OCI-M2 (cell line): ENCODE results near the gene ADARB1.

Experiments used
- DNase-seq: peaks from one replicate; lab custom pipeline; 2025; ENCODE audit not compliant: unreplicated experiment; lab: John Stamatoyannopoulos, UW

ADARB1 gene

DNA sequence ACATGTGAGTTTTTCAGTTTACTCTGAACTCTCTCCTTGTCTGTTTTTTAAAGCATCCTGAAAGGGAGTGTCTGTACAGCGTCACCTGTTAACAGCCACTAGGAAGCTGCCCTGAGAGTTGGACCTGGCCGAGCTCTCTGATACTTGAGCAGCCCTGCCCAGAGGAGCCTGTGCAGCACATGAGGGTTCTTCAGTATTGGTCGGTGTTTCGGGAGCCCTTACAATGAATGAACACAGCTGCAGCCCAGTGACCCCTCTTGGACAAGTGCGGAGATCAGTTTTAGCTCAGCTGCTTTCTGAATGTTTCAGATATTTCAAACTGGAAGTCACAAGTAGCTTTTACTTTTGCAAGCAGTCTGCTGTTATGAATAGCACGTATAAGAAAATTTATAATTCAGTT is 39.2 kb downstream of the ADARB1 start:
- no peak for DNase-seq

DNA sequence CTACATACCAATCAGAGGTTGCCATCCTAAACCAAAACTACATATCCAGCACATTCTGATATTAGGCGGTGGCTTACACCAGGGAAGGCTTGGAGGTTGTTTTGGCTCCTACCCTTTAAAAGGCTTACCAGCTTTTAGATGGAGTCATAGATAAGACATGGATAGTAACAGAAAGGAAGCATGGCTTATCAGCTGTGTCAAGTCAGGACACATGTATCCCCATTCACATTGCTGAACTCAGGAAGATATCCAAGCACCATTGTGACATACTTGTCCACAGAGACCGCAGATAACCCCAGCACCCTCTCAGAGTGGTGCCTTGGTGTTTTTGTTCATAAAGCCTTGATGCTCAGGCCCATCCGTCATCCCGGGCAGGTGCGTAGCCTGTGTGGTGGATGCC is 39.7 kb downstream of the ADARB1 start:
- no peak for DNase-seq

DNA sequence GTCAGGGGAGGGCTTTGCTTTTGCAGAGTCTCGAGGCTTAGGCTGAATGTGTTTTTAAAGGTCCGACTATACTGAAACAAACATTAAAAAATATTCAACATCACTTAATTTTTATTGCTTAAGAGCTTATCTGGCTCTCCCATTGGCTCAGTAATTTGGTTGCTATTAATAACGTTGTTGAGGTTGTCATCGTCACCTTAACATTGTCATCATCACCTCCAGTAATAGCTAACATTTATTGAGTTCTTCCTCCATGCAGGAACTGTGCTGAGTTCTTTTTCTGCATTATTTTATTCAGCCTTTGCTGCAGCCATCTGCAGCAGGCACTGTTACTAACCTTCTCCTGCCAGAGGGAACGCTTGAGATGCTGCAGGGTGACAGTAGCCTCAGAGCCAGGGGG is 40.1 kb downstream of the ADARB1 start:
- no peak for DNase-seq

DNA sequence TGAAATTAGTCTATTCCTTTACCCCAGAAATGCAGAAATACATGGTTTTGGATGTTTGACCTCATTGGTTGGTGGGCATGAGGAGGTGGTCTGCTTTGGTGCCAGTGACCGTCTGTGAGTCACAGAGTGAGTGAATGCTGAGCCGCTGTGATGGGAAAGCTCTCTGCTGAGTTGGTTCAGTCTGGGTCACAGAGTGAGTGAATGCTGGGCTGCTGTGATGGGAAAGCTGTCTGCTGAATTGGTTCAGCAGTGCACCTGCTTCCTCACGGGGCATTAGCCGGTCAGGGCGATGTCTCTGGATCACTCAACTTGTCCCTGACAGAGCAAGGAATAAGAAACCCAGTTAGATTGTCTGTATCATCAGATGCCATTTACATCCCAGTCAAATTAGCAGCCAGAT is 40.8 kb downstream of the ADARB1 start:
- DNase-seq: no peak

DNA sequence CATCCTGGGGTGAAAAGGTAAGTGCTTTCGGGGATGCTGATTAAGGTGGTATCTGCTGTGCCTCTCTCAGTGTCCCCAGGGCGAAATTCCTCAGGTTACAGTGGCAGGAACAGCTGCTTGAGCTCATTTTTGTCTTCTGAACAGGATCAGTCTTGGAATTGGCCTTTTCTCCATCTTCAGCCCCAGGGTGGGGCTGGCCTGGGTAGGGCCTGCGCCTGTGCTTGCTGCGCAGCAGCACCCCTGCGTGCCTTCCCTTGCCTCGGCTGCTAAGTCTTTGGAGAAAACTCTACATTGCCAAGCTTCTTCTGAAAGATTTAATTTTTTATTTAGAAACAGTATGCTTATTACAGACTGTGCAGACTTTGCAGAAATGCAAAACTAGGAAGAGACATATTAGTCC is 41.7 kb downstream of the ADARB1 start:
- no peak for DNase-seq

DNA sequence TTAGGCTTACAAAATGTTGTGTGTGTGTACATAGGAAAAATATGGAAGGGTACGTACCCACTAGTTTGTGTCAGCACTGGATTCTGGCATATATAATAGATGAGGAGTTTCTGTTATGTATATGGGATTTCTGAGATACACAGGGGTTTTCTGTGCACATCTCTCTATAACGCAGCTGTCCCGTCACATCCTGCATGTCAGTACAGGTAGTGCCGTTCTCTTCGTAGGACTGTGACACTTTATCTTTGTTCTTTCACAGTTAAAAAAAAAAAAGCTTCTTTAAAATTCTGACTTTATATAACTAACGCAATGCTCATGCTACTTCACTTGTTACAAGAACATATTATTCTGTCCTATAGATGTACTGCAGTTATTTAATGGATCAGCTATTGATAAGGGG is 42.9 kb downstream of the ADARB1 start:
- no peak for DNase-seq

DNA sequence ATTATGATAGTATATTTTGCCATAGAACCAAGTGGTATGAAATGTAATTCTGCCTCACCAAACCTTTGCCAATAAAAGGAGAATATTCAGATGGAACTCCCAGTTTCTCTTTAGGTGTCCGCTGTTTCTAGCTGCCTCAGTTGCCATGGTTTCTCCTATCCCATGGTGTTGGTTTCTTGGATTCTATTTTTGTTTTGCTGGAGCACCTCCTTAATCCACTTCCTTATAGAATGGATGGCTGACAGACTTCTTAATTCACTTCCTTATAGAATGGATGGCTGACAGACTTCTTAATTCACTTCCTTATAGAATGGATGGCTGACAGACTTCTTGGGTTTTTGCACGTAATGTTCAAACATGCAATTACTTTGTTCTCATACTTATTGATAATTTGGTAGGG is 43.7 kb downstream of the ADARB1 start:
- DNase-seq: no peak

DNA sequence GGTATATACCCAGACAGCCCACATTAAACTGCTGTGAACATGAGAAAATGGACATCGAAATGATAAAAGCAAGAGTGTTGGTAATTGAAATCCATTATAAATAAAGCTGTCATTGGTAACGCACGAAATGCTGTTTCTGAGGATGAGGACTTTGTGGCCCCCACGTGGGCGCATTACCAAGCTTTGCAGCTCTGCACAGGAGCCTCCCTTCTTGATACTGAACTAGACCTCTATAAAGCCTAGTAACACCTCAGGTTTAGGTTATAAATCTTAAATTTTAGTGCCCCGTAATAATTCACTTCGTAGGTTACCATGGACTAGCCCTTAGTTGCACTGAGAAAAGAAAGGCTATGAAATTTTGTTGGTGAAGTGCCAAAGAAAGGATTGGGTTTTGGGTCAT is 45.4 kb downstream of the ADARB1 start:
- DNase-seq: no peak

DNA sequence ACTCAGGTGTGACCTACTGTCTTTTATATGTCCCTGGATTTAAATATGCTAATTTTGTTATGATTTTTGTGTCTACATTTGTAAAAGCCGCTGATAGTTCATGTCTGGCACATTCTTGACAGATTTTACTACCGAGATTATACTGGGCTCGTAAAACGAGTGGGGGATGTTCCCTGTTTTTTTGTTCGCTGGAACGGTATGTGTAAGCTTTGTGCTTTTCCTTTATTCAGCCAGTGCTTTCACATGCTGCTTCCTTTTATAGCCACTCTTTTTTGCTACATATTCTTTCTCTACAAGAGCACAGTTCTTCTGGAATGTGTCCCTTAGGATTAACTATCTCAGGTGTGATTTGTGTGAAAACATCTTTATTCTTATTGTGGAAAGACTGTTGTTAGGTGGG is 46.6 kb downstream of the ADARB1 start:
- no peak for DNase-seq

DNA sequence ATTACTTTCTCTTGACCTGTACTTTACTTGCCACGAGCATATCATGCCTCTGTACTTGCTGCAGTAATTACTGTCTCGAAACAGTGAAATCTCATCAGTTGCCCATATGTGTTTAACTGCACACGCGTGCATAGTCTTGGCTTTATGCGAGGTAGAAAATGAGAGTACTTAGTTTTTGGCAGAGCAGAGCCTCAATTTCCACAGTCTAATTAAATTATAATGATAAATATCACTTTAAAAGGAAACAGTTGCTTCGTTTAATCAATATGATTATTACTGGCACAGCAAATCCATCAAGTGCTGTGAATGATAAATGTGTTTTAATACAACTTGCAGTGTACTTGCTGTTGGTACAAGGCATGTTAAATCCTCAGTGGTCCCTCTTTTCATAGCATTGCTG is 47.6 kb downstream of the ADARB1 start:
- DNase-seq: no peak

DNA sequence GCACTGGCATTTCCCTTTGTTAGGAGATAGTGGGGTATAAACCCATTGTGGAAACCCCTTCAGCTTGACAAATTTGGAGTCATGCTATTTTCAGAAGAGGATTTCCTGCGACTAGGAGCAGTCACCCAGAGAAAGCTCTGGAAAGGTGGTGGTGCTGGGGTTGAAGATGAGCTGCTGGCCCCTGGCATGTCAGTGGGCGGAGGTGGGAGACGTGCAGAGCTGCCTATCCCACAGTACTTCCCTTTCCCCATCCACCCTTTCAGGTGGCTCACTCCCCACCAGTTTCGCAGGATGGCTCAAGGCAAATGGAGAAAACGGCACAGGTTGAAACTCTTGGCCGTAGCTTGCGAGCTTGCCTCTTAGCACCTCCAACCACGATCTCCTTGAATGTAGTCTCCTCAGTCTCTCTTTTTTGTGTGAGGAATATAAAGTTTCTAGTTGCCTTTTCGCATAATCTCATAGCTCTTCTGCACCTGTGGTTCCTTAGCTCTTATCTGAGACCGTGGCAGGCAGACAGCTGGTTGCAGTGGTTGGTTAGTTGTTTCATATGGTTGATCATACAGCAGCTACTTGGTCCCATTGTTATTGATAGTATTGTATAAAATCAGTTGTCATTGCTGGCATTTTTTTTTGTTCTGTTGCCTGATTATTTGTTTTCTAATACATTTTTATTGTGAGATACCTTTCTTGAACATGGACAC is 48.2 kb downstream of the ADARB1 start:
- DNase-seq: no peak

DNA sequence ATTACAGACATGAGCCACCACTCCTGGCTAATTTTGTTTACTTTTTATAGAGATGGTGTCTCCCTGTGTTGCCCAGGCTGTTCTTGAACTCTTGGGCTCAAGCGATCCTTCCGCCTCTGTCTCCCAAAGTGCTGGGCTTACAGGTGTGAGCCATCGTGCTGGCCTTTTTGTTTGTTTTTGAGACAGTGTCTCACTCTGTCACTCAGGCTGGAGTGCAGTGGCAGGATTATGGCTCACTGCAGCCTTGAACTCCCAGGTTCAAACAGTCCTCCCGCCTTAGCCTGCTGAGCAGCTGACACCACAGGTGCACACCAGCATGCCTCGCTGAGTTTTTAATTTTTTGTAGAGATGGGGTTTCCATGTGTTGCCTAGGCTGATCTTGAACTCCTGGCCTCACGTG is 49.1 kb downstream of the ADARB1 start:
- no peak for DNase-seq

DNA sequence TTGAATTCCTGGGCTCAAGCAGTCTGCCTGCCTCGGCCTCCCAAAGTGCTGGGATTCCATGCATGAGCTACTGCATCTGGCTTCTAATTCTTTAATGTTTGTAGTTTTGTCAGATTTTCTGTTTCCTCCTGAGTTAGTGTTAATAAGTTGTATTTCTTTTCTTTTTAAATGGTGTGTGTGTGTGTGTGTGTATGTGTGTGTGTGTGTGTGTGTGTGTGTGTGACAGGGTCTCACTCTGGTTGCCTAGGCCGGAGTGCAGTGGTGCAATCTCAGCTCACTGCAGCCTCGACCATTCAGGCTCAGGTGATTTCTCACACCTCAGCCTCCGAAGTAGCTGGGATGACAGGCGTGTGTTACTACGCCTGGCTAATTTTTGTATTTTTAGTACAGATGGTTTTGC is 50.2 kb downstream of the ADARB1 start:
- DNase-seq: no peak

DNA sequence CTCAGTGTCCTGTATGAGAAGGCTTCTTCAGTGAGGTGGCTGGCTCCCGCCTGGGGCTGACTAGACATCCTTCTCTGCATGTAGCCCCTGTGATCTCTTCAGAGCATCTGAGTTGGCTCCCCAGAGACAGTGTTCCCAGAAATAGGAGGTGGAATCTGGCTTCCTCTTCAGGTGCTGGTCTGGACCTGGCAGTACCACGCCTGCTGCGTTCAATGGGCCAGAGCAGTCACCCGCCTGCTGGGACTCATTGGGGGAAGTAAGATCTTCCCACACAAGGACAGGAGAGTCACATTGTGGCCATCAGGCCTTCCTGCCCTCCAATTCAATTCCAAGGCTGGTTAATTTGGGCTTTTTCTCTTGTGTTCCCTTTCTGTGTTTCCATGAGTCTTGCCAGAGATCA is 51.0 kb downstream of the ADARB1 start:
- no peak for DNase-seq

DNA sequence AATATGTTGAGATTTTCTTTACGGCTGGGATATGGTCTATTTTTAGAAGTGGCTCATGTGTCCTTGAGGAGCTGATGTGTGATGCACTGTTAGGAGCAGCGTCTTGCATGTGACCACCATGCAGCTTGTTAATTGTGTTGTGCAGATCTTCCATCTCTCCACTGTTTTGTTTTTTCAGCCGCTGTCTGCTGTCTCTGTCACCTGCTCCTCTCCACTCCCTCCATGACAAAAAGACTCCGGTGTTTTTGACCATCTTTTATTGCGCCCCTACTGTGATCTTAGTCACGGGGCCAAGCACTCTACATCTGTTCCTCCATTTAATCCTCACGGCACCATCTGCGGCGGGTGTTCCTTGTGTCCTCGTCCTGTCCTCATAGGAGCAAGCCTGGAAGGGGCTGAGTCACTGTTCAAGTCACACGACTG is 51.8 kb downstream of the ADARB1 start:
- DNase-seq: no peak

DNA sequence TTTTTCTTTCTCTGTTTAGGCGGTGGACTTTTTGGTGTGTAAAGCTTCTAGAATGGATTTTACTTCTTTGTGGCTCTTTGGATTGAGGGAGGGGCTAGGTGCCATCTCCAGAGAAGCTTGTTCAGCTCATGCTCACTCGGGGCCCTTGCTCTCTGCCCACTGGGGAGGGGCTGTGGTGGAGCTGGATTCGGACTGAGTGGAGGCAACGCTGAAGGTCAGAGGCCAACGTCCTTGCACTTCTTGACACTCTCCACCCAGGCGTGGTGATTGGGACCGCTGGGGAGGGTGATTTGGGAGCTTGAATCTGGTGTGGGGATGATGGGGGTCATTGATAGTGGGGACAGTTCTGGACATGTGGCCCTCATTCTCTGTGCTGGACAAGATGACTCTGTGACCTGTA is 52.6 kb downstream of the ADARB1 start:
- DNase-seq: no peak

DNA sequence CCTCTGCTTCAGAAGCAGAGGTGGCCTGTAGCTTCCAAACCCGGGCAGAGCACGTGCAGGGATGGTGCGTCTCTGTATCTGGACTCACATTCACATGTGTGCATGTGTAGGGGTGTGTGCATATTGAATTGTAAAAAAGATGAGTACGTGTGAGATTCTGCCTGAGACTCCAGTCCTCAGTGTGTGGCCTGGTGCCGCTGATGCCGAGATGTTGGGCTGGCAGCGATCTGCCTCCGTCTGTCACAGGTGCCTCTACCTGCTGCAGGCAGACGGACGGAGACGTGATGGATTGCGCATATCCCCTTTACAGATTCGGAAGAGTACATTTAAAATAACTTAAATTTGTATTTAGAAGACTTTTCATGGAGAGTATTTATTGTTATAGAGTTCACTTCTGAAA is 53.6 kb downstream of the ADARB1 start:
- no peak for DNase-seq

DNA sequence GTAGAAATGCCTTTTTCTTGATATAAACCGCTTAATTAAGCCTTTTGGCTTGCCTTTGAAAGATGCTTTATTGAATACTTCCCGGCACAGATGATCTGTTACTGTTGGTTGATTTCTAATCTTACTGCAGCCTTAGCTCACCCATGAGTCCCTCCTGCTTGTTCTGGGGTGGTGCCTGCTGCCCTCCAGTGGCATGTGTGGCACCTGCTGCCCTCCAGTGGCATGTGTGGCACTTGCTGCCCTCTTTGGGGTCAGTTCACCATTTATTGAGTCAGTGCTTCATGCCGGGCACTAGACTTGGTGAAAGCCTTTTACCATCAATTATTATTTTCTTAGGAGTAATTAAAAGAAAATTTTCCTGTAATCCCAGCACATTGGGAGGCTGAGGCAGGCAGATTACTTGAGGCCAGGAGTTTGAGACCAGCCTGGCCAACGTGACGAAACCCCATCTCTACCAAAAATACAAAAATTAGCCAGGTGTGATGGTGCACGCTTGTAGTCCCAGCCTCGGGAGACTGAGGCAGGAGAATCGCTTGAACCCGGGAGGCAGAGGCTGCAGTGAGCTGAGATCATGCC is 54.3 kb downstream of the ADARB1 start:
- DNase-seq: peak; percentile 35

DNA sequence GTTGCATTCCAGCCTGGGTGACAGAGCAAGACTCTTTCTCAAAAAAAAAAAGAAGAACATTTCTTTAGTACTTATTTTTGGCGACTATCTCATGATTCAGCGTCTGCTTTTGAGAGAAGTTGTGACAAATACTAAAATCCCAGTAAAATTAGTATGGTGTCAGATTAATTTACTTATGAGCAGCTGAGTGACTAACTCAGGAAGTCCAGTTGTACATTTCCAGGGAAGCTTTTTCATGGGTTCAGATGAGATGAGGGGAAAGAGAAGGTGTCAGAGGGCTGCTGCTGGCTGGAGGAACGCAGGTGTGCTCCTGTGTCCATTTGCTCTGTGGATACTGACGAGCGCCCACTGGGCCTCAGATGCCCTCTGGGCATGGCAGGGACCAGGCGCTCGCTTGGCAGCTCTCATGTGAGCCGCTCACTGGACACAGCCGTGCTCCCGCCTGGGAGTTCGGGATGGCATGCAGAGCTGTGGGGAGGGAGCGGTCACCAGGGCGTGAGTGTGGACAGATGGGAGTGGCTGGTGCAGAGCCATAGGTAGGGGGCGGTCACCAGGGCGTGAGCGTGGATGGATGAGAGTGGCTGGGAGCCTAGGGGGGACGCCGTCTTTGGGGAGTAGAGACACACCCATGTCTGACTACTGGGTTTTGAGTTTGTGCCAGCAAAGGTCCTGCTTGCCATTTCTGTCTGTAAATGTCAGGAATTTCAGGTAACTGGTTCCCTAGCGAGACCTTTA is 55.0 kb downstream of the ADARB1 start:
- no peak for DNase-seq

DNA sequence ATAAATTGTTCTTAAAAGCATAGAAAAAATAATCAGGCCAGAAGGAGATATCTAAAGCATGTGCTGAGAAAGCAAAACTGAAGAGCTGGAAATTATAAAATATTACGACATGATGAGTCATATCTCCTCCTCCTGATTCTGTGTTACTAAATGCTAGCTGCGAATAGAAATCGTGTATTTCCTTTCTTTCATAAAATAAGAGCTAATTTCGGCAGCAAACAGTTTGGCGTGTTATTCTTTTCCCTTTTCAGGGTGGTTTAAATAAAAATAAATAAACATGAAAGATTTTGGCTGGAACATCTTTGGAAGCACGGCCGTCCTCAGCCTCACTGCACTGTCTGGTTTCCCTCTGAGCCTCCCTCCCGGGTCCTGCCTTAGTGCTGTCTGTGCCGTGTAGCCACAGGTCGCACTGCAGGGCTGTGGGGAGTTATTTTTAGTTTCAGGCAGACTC is 56.0 kb downstream of the ADARB1 start:
- DNase-seq: no peak

DNA sequence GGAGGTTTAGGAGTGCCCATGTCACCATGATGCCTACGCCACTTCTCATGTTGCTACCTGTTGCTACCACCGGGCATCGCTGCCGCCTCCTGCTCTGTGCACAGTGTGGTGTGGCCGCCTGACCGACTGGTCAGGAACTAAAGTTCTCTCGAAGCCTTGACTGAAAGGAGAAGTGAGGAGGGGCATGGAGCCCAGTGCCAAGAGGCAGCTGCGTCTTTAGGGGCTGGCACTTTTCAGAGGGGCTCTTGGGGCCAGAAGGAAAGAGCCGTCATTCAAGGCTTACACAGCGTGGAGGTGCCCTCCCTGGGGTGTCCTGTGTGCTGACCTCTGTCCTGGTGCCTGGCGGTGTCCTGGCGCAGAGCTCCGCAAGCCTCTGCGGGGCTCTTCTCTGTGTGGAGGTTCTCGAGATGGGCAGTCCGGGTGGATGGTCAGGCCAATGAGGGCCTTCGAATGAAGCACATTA is 57.2 kb downstream of the ADARB1 start:
- no peak for DNase-seq

DNA sequence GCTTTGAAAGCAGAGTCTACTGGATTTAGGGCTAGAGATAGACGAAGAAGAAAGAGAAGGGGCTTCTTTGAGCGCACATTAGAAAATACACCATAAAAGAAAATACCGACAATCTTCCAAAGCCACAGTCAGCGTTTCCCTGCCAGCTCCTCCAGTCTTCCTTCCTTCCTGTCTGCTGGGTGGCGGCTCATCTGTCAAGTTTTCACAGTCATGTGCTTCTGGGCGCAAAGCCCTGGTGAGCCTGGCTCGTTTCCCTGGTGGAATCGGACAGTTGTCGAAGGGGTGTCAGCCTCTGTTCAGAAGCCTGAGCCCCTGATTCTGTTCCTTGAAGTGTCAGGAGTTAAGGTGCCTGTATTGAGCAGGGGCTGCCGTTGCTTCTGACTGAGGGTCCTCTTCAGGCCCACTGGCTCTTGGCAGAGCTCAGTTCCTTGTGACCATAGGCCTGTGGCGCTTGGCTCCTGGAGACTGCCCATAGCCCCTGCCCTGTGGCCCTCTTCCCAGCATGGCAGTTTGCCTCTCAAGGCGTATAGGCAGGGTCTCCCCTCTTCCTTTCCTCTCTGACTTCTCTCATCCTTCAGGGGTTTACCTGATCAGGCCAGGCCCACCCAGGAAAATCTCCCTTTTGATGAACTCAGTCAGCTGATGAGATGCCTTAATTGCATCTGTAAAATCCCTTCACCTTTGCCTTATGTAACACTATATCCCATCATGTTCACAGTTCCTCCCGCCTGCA is 58.6 kb downstream of the ADARB1 start:
- no peak for DNase-seq
